HEK293 (cell line): Measurements from ENCODE around the gene IL5.

ENCODE experiments used
- CTCF ChIP-seq: fragments of 450-650 bp; formaldehyde crosslinking; IDR thresholded peaks from 2 replicates; pipeline ENCODE4 v1.5.1; 2016; ENCODE audit warnings: missing biosample characterization, missing genetic modification characterization
- KLF1 ChIP-seq: fragments of 450-650 bp; formaldehyde crosslinking; IDR thresholded peaks from 2 replicates; pipeline ENCODE4 v1.5.1; 2016; ENCODE audit warnings: missing biosample characterization, missing genetic modification characterization
- SETDB1 ChIP-seq: IDR thresholded peaks from one replicate; pipeline ENCODE4 v1.6.1; 2017; ENCODE audit warnings: mild to moderate bottlenecking, low read length, moderate library complexity, mixed read lengths; ENCODE audit not compliant: insufficient read length
- ZBTB26 ChIP-seq: fragments of 450-650 bp; formaldehyde crosslinking; optimal IDR thresholded peaks from 2 replicates; pipeline ENCODE3; 2016; ENCODE audit warnings: missing biosample characterization, mild to moderate bottlenecking, missing genetic modification characterization
- ZBTB7A ChIP-seq: fragments of 450-650 bp; formaldehyde crosslinking; IDR thresholded peaks from 2 replicates; pipeline ENCODE4 v1.5.1; 2016; ENCODE audit warnings: low read depth, missing biosample characterization, missing genetic modification characterization
- ZNF157 ChIP-seq: fragments of 450-650 bp; formaldehyde crosslinking; IDR thresholded peaks from 2 replicates; pipeline ENCODE4 v1.5.1; 2016; ENCODE audit warnings: missing biosample characterization, missing genetic modification characterization
- ZNF324 ChIP-seq: fragments of 450-650 bp; formaldehyde crosslinking; IDR thresholded peaks from 2 replicates; pipeline ENCODE4 v1.5.1; 2016; ENCODE audit warnings: missing biosample characterization, missing genetic modification characterization
- ZNF426 ChIP-seq: fragments of 450-650 bp; formaldehyde crosslinking; IDR thresholded peaks from 2 replicates; pipeline ENCODE4 v1.5.1; 2017; ENCODE audit warnings: missing biosample characterization, missing genetic modification characterization, mild to moderate bottlenecking, inconsistent platforms, moderate library complexity
- ZNF670 ChIP-seq: fragments of 450-650 bp; formaldehyde crosslinking; IDR thresholded peaks from 2 replicates; pipeline ENCODE4 v1.5.1; 2016; ENCODE audit warnings: missing biosample characterization, missing genetic modification characterization, low read depth
- ZNF792 ChIP-seq: fragments of 450-650 bp; formaldehyde crosslinking; IDR thresholded peaks from 2 replicates; pipeline ENCODE4 v1.5.1; 2016; ENCODE audit warnings: missing biosample characterization, missing genetic modification characterization
- ZSCAN30 ChIP-seq: fragments of 450-650 bp; IDR thresholded peaks from 2 replicates; pipeline ENCODE4 v1.5.1; 2018; ENCODE audit warnings: missing biosample characterization, mild to moderate bottlenecking, missing genetic modification characterization, moderate library complexity
- TF ChIP-seq, protein P1 (sequence below): fragments of 450-650 bp; formaldehyde crosslinking; IDR thresholded peaks from 2 replicates; pipeline ENCODE4 v1.5.1; 2017; ENCODE audit warnings: missing biosample characterization, mild to moderate bottlenecking, missing genetic modification characterization, moderate library complexity

DNA sequence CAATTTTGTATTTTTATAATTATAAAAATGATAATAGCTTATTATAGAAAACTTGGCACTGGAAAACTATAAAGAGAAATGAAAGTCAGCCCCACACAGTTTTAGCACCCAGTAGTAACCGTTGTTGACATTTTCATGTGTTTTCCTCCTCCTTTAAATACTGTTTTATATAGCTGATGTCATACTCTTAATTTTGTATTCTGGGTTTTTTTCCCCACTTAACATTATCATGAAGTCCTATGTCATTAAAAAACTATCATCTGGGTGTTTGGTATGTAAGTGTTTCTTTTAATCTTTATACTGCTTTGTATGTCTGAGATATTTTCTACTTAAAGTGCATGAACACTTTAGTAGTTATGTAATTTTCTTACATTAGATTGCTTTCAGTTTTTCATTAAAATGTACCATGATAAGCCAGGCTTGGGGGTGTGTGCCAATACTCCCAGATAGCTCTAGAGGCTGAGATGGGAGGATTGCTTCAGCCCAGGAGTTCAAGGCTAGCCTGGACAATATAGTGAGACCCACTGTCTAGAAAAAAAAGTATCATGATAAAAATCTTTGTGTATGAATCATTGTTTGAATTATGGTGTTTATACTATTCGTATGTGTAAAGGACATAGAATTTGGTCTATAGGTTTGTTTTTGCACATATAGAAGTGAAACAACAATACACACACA lies 16.2 kb upstream of the IL5 start:
- TF ChIP-seq ZNF792, result no peak
- TF ChIP-seq CTCF (tag by site-specific recombination), result no peak
- no peak for TF ChIP-seq SETDB1
- TF ChIP-seq ZSCAN30 (tag by site-specific recombination), result no peak
- no peak for TF ChIP-seq ZBTB26 (tag by site-specific recombination)
- no peak for TF ChIP-seq ZNF426 (tag by site-specific recombination)
- TF ChIP-seq ZNF324, result no peak
- TF ChIP-seq ZBTB7A (tag by site-specific recombination), result no peak
- no peak for TF ChIP-seq KLF1
- TF ChIP-seq ZNF670, result no peak
- TF ChIP-seq, protein P1, sequence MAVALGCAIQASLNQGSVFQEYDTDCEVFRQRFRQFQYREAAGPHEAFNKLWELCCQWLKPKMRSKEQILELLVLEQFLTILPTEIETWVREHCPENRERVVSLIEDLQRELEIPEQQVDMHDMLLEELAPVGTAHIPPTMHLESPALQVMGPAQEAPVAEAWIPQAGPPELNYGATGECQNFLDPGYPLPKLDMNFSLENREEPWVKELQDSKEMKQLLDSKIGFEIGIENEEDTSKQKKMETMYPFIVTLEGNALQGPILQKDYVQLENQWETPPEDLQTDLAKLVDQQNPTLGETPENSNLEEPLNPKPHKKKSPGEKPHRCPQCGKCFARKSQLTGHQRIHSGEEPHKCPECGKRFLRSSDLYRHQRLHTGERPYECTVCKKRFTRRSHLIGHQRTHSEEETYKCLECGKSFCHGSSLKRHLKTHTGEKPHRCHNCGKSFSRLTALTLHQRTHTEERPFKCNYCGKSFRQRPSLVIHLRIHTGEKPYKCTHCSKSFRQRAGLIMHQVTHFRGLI (tag by site-specific recombination), result no peak
- no peak for TF ChIP-seq ZNF157 (tag by site-specific recombination)
